ENCODE results near the gene RPL35.

RPL35 gene

DNA sequence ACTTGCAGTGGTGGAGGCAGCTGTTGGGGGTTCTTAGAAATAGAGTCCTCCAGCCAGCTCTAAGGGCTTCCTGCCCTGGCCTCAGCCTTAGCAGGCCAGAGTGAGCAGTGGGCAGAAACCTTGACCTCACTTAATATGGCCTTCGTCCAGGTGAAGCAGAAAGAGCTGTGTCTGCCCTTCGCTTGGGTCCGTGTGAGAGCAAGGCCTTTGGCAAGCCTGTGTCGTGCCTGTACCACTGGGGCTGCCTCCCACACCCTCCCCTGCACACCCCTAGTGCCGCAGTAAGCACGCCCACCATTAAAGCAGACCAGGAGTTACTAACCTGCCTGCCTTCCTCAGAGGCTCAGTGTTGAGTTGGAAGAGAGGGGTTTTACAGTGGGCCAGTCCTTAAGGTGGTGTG is 13.7 kb upstream of the RPL35 start:
- no peak for DNase-seq

DNA sequence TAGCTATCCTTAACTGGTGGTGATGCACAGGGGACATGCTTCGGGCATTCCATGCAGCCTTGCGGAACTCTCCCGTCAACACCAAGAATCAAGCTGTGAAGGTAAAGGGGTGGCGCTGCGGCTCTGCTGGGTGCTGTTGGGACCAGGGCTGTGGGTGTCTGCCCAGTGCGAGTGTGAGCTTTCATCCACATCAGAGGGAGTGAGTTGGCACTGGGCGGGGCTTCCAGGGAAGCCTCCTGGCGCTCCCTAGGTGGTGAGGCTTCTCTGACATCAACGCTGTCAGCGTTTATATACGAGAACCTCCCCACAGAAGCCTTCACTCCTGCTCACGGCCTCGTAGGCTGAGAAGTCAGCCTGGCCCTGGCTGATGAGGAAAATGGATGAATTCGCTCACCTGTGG is 11.9 kb upstream of the RPL35 start:
- peak; percentile 61 for DNase-seq

DNA sequence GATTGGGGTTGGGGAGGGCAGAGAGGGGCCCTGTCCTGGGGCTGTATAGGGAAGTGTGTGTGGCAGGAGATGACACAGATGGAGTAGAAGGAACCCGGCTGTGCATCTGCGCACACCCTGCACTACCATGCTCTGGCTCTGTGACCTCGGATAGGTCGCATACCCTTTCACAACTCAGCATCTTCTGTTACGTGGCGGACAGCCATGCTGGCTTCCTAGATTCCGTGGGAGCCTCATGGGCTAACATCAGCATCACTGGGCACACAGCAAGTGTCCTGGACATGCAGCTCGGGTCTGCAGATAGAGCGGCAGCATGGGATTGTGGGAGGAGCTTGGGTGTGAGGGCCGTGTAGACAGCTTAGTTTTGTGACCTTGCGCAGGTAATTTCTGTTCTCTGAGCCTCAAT is 9.4 kb upstream of the RPL35 start:
- DNase-seq = no peak

DNA sequence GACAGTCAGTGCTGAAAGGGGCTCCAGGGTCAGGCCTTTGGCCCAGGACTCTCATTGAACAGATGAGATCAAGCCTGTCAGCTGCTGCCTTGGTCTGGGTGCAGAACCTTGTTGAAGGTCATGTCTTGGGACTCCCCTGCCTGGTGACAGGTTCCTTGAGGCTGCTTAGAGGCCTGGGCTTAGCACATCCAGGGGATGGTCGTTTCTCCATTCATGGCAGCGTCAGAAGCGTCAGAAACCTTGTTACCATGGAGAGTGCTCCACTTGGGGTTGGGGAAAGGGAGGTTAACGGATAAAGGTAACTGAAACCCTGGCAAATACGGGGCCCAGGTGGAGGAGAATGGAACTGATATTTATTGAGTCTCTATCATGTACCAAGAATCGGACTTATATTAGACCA is 9.0 kb upstream of the RPL35 start:
- no peak for DNase-seq

DNA sequence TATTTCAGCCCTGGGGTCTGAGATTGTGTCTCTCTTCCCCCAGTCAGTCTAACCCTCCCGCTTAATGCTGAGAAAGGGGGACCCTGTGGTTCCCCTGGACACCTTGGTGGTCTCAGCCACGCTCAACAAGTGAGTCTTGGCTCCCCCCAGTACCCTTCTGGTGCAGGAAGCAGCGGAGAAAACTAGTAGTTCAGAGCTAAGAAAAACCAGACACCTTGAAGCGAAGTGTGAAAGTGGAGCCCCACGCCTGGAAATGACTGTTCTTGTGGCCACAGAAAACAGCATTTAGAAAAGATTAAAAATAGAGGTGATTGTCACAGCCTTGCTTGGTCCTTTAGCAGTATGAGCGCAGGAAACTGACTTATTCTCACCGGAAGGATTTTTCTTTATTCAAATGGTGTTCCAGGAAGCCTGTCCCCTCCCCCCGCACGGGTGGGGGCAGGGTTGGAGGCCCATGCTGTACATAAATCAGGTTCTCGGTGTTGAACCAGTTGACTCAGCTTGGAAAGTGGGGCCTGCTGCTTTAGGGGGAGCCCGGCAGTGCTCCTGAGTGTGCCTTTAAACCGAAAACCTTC is 8.3 kb upstream of the RPL35 start:
- peak; percentile 86 for DNase-seq

DNA sequence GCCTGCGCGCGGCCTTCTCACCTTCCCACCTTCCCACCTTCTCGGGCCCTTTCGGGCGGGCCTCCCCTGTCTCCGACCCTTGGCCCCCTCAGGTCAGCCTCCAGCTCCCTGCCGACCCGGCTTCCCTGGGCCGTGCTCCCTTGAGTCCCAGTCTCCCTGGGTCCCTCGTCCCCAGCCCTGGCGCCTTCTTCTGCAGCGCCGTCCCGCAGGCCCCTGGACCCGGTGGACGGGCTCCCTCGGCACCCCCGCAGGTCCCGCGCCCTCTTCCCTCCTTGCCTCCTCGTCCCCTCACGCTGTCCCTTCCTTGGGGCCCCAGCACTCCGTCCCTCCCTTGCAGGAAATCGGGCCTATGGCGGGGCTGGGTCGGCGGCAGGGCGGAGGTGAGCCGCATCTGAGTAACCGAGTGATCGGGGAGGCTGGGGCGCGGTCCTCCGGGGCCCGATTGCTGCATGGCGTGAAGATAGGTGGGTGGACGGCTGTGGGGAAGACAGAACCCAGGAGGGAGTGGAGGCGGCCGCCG is 7.8 kb upstream of the RPL35 start:
- DNase-seq = peak; percentile 41

DNA sequence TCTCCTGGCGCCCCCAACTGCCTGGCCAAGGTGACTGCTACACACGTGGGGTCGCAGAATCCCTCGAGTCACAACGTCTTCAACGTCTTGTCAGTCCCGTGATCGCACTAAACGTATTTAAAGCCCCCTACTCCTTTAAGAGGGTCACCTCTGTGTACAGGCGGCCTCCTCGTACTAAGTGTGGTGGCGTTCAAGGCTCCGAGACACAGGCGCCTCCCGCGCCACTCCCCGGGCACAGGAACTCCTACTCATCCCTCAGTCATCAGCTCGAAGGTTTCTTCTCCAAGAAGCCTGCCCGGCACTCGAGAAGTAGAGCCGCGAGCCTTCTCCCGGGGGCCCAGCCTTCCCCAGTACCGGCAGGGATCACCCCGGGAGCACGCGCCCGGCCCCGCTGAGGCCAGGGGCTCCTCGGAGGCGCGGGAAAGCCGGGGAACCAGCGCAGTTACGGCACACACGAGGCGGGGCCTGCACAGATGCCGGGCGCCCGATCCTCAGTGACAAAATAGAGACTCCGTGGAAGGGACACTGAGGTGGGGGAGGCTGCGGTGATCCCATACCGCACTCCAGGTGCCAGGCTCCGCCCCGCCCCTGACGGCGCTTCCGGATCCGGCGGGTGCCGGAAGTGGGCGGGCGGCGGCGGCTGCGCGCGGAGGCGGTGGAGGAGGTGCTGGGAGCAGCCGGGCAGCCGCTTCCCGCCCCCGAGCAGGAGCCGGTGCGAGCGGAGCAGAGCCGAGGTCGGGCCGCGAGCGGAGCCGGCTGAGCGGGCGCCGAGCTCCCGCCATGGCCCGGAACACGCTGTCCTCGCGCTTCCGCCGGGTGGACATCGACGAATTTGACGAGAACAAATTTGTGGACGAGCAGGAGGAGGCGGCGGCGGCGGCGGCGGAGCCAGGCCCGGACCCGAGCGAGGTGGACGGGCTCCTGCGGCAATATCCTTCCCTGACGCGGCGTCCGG is 7.0 kb upstream of the RPL35 start:
- peak; percentile 93 for DNase-seq

DNA sequence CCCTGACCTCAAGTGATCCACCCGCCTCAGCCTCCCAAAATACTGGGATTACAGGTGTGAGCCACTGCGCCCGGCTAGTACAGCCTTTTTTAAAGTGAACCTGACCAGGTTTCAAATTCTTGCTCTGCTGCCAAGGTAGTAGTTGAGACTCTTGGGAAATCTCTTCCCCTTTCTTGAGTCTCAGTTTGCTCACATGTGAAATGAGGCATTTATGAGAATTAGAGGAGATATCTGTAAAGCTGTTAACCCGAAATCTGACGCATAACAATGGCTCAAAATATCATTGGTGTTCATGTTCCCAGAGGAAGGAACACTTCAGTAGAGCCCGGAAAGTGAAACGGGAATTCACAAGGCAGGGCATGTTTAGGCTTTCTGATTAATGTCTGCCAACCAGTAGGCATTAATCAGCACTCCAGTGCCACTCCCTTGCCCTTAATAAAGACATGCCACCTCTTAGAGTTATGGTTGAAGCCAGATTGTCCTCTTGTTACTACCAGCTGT is 1.7 kb upstream of the RPL35 start:
- DNase-seq = no peak

DNA sequence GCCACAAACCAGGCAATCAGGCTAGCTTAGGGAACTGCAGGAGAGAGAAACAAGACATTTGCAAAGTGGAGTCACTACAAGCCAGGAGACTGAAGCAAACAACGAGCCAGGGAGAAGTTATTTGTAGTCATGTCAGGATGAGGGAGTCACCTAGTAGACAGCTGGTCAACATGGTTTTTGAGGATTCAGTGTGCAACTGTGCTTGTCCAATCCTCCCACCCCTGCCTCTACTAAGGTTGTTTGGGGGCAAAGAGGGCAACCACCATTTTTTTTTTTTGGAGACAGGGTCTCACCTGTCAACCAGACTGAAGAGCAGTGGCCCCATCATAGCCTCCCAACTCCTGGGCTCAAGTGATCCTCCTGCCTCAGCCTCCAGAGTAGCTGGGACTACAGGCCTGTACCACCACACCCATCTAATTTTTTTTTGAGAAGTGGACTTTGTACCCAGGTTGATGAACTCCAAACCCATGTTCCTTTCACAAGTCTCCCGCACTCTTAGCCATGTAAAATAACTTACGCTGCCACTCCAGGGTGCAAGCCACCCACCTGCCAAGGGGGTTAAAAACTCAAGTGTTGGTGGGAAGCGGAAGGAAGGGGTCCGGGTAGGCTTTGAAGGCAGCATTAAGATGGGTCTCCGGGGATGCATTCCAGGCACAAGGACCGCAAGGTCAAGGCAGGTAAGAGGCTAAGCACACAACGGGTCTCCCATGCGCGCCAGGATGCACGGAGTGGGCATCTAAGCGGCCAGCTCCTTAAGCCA is 995 bp downstream of the RPL35 start:
- no peak for DNase-seq

DNA sequence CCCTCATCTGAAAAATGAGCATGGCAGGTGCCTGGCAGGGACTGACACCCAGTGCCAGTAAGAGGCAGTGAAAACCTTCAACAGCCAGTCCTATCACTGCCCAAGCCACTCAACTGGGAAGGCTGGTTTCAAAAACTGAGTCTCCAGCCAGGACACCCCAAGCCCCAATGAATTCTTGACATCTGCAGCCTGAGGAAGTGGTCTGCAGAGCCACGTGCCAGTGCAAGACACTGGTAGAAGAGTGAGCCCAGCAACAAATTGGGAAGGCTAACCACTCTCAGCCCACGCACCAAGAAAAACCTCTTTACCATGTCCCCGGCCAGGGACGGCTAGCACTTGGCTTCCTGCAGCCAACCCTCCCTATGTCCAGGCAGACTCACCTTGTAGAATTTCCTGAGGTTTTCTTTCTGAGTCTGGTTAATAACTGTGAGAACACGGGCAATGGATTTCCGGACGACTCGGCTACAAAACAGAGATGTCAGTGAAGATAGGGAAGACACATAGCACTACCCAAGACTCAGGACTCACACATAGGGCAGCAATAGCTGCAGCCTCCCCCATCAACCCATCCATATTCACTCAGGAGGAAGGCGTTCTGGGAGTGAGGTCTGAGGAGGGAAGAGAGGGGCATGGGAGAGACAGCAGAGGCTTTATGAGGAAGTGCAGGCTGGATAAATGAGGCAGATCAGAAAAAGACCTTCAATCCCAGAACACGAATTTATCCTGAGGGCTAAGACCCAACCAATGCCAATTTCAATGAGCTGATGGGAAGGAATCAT is 1.8 kb downstream of the RPL35 start:
- DNase-seq = no peak

DNA sequence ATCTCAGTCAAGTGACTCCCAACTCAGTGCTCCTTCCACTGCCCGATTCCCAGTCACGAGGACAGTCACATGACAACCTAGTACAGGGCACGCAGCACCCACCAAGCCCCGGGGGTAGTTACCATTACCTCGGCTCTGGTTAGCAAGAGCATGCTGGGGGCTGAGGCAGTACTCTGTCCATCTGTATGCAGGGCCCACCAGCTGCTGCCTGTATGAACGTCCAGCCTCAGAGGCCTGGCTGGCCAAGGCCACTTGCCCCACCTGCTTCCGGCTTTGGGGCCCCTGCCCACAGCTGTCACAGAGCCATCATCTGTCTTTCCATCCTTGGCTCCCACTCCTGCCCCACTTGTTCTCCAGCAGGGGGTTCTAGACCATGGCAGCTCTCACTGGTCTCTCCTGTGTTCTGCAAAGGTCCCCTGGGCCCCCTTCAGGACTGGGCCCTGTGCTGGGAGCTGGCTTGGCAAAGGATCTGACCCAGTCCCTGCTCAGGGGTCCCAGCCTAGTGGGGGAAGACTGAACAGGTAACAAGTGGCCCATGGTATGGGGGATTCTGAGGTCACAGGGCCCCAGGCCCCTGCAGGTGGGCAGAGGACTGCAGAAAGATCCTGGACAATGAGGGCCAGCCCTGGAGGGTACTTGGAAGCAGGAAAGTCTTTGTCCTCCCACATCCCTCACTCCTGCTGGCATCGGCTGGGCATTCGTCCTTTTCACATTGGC is 3.3 kb downstream of the RPL35 start:
- DNase-seq = no peak

DNA sequence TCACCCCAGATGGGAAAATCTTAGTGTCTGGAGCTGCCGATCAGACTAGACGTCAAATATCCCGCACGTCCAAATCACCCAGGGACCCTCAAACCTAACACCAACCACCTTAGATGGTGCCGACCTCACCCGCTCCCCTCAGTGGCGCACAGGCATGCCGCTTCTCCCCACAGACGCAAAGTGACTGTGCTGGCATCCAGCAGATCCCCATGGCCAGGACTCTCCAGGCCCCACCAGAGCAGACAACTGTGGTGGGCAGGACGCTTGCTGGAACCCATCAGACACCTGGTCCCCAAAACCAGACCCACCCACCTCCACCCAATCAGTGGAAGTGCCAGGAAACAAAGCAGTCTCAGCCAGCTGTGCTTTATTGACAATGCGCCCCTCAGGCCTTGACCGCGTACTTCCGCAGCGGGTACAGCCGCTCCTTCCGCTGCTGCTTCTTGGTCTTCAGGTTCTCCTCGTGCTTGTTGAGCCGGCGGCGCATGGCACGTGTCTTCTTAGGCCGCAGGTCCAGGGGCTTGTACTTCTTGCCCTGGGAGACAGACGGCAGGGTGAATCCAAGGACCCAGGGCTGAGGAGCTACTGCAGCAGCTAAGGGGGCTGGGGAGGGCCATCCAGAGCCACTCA is 4.1 kb downstream of the RPL35 start:
- DNase-seq = no peak

DNA sequence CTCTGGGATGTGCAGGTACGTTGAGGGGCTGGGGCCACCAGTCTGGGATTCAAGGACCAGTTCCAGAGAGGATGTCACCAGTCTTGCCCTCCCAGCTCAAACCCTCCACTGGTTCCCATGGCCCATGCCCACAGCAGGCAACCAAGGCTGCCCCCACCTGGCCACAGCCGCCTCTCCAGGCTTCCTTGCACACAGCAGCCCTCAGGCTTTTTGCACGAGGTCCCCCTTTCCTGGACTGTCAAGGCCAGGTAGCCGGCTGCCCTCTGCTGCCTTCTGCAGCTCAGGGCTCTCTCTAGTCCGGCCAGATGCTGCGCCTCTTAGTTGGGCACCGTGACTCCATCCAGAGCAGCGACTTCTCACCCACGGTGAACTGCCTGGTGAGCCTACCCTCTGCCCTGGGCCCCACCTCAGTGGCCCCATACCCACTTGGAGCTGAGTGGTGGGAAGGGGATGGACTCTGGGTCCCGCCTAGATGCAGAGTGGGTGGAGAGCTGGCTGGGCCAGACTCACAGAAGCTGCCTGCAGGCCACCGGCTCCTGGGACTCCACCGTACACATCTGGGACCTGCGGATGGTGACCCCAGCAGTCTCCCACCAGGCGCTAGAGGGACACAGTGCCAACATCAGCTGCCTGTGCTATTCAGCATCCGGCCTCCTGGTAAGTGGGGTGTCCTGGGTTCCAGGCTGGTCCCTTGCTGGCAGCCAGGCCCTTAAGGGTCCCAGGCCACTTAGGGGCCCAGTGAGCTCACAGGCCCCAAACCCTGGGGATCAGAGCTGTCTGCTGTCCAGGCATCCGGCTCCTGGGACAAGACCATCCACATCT is 5.6 kb downstream of the RPL35 start:
- DNase-seq = no peak

DNA sequence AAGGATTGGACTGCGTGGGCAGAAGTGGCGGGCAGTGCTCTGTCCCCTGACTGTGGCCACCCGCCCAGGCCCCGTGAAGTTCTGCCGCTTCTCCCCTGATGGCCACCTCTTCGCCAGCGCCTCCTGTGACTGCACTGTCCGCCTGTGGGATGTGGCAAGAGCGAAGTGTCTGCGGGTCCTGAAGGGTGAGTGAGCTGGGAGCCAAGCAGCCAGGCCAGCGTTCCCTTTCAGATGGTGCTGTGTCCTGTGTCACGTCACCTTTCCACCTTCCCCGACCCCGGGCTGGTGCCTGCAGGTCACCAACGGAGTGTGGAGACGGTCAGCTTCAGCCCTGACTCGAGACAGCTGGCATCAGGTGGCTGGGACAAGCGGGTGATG is 6.2 kb downstream of the RPL35 start:
- no peak for DNase-seq

DNA sequence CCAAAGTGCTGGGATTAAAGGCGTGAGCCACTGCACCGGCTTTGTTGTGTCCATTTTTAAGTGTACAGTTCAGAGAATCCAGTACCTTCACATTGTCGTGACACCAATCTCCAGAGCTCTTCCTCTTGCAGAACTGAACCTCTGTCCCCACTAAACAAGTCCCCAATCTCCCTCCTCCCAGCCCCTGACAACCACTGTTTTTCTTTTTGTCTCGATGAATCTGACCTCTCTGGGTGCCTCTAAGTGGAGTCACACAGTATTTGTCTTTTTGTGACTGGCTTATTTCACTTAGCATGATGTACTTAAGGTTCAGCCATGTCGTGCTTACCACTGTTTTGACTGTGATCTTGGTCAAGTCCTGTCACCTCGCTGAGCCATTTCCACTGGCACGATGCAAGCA is 6.9 kb downstream of the RPL35 start:
- DNase-seq = no peak

DNA sequence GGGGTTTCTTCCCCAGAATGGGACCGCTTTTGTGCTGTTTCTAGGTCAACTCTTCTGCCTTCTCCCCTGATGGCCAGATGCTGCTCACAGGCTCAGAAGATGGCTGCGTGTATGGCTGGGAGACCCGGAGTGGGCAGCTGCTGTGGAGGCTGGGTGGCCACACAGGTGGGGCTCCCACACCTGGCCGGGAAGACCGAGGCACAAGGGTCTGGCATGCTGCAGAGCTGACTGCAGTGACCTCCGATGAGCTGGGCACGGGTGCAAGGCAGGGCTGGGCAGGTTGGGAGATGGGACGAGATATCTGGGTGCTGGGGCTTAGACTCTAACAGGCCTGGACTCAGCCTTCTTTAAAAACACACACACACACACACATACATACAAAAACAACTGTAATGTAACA is 7.6 kb downstream of the RPL35 start:
- no peak for DNase-seq

DNA sequence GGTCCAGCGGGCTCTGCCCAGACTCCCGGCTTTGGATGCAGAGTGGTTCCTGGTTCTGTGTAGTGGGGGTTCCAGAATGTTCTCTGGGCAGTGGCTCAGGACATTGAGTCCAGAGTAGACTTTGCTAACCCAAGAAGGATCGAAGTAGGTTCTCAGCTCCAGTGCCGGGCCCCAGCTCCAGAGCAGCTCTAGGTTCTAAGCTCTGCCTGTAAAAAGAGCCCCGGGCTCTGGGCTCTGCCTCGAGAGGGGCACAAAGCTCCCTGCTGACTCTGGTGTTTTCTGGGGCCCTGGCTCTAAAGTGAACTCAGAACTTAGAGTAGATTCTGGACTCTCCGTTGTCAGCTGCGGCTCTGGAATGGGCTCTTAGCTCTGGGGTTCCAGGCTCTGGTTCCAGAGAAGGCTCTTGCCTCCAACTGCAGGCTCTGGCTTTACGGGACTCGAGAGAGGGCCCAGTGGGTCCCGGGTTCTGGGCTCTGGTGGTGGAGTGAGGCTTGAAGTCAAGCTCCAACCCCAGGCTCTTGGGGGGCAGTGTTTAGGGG is 8.1 kb downstream of the RPL35 start:
- no peak for DNase-seq

DNA sequence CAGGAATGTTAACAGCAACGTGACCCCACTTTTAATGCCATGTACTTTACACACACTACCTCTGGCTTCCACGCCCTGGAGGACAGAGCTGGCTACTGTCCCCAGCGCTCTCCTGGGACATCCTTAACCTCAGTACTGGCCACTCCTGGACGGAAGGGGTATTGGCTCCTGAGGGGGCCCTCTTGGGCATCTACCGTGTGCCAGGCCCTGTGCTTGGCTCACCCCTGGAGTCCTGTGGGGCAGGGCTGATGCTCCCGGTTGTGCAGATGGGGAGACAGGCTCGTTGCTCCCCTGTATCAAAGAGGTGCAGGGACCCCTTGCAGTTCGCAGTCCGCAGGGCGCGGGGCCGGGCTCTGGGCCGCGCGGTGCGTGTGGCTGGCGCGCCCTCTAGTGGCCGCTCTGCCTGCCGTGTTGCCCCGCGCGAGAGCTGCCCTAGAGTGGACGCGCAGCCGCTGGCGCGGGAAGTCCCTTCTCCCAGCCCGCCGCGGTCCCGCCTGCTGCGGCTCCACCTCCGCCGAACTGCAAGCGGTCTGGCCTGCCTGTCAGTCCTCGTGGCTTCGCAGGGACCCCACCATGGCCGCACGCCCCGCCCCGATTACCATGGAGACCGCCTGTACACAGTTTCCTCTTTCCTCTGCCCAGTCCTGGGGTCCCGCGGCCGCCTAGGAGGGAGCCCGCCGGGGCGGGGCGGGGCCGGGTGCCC is 8.8 kb downstream of the RPL35 start, which contains the start of gene WDR38:
Gene WDR38, plus strand, starts transcription at position 632 of the 703 bp plus-strand sequence. CDS start 72 bp downstream, outside the sequence.
- peak; percentile 93 for DNase-seq

DNA sequence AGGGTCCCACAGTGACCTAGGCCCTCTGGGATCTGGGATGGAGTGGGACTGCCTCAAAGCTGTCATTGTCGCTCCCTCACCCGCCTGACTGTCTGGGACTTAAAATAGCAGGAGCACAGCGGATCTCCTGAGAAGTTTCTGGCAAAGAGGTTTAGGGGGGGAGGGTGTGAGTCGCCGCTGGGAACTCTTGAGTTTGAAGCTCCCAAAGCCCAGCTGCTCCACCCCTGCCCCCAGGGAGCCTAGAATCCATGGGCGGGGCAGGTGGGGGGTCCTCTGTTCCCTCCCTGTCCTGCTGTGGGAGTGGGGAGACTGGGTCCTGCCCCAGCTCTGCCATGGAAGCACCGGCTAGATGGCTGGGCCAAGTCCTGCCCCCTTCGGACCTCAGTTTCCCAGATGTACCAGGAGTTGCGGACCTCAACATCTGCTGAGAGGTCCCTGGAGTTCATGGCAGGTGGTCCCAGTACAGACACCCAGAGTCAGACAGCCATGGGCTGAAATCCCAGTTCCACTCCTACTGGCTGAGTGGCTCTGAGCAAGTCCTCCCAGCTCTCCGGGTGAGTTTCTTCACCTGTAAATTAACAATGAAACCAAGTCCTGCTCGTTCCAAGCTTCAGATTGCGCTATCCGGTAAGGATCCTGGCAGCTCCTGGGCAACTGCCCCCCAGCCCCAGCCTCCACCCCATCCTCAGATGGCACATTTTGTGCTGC is 9.5 kb downstream of the RPL35 start:
- DNase-seq = no peak

Data from CD4-positive, alpha-beta T cell treated with Interleukin-12 subunit alpha and Interleukin-12 subunit beta, for 1 hour (primary cell).